CD14-positive monocyte (primary cell): ENCODE results near the gene MCF2L2. TPM values are rescaled to one million over a fixed set of nuclear protein-coding genes. Genes with fewer than 3 reads are reported as not detected.

Experiments used
- DNase-seq, 3 donors: peaks; one replicate each; pipeline ENCODE4 v3.0.0-alpha.2; 2011 to 2022
- H2AFZ ChIP-seq: 2 replicates; pipeline ENCODE4 v1.6.0; 2012; ENCODE audit warnings: mild to moderate bottlenecking, low read depth, low read length, inconsistent platforms; ENCODE audit not compliant: insufficient read depth, poor library complexity, severe bottlenecking
- H3K27ac ChIP-seq, 2 donors: 1 replicate in 1 of 2; 2 replicates in 1 of 2; pipeline ENCODE4 v1.5.1; 2012 to 2013; ENCODE audit warnings: low read length in 2 of 2, control low read depth in 1 of 2, inconsistent platforms in 1 of 2, low read depth in 1 of 2, mild to moderate bottlenecking in 1 of 2
- H3K27me3 ChIP-seq, 2 donors: one replicate each; pipeline versions ENCODE4 v1.6.0 to v1.6.1; 2011 to 2013; ENCODE audit warnings: low read length in 2 of 2; ENCODE audit not compliant: control insufficient read depth in 2 of 2, insufficient read depth in 2 of 2
- H3K36me3 ChIP-seq, 2 donors: replicated peaks in 1 of 2; 1 replicate in 1 of 2; 2 replicates in 1 of 2; pipeline versions ENCODE4 v1.5.1 to v1.6.1; 2012 to 2013; ENCODE audit warnings: low read length in 2 of 2, control low read depth in 1 of 2, inconsistent platforms in 1 of 2, mild to moderate bottlenecking in 1 of 2; ENCODE audit not compliant: insufficient read depth in 2 of 2, control insufficient read depth in 1 of 2
- H3K4me1 ChIP-seq, 2 donors: 1 replicate in 1 of 2; 2 replicates in 1 of 2; pipeline versions ENCODE4 v1.5.1 to v1.6.1; 2012 to 2013; ENCODE audit warnings: low read length in 2 of 2, control low read depth in 1 of 2, inconsistent platforms in 1 of 2, mild to moderate bottlenecking in 1 of 2, moderate library complexity in 1 of 2; ENCODE audit not compliant: insufficient read depth in 2 of 2, control insufficient read depth in 1 of 2
- H3K4me2 ChIP-seq: replicated peaks from 2 replicates; pipeline ENCODE3; 2012; ENCODE audit warnings: low read length, moderate library complexity, mild to moderate bottlenecking; ENCODE audit not compliant: poor library complexity, severe bottlenecking; ENCODE audit errors: extremely low read depth
- H3K4me3 ChIP-seq, 3 experiments: fragments of 200-600 bp in 1 of 3; sonication (generic) in 1 of 3; replicated peaks in 1 of 3; 1 replicate in 2 of 3; 2 replicates in 1 of 3; pipeline ENCODE4 v1.5.1; 2011 to 2013; ENCODE audit warnings: low read length in 3 of 3, mild to moderate bottlenecking in 3 of 3, control low read depth in 2 of 3, low read depth in 2 of 3, inconsistent platforms in 1 of 3, moderate library complexity in 1 of 3
- H3K79me2 ChIP-seq: 2 replicates; pipeline ENCODE4 v1.6.0; 2012; ENCODE audit warnings: mild to moderate bottlenecking, control low read depth, inconsistent platforms, low read length, moderate library complexity; ENCODE audit not compliant: insufficient read depth
- H3K9ac ChIP-seq: 2 replicates; pipeline ENCODE4 v1.6.0; 2017; ENCODE audit warnings: low read length, mild to moderate bottlenecking; ENCODE audit not compliant: insufficient read depth, poor library complexity, severe bottlenecking
- H3K9me3 ChIP-seq, 2 donors: replicated peaks in 1 of 2; 1 replicate in 1 of 2; 2 replicates in 1 of 2; pipeline versions ENCODE4 v1.5.1 to v1.6.1; 2012 to 2013; ENCODE audit warnings: low read length in 2 of 2, control low read depth in 1 of 2; ENCODE audit not compliant: control insufficient read depth in 1 of 2, insufficient read depth in 1 of 2
- H4K20me1 ChIP-seq: 2 replicates; pipeline ENCODE4 v1.6.0; 2012; ENCODE audit warnings: mild to moderate bottlenecking, low read length, control low read depth, moderate library complexity; ENCODE audit not compliant: insufficient read depth
- H3K27ac Mint-ChIP-seq, 7 donors: one replicate each; pipeline ENCODE4 v1.8.0; 2020; ENCODE audit warnings: mild to moderate bottlenecking in 7 of 7, mixed read lengths in 7 of 7, moderate library complexity in 6 of 7, inconsistent platforms in 2 of 7
- H3K27me3 Mint-ChIP-seq, 3 donors: one replicate each; pipeline ENCODE4 v1.8.0; 2021 to 2022; ENCODE audit warnings: low read depth in 3 of 3, mild to moderate bottlenecking in 3 of 3, mixed read lengths in 3 of 3, moderate library complexity in 3 of 3, inconsistent platforms in 1 of 3
- H3K36me3 Mint-ChIP-seq, 2 donors: one replicate each; pipeline ENCODE4 v1.8.0; 2020; ENCODE audit warnings: mixed read lengths in 2 of 2, inconsistent platforms in 1 of 2, mild to moderate bottlenecking in 1 of 2
- H3K4me1 Mint-ChIP-seq: one replicate; pipeline ENCODE4 v1.8.0; 2020; ENCODE audit warnings: mild to moderate bottlenecking, mixed read lengths
- H3K4me3 Mint-ChIP-seq, 2 donors: one replicate each; pipeline ENCODE4 v1.8.0; 2020; ENCODE audit warnings: mild to moderate bottlenecking in 2 of 2, mixed read lengths in 2 of 2, moderate library complexity in 1 of 2
- H3K9me3 Mint-ChIP-seq, 7 donors: one replicate each; pipeline ENCODE4 v1.8.0; 2020 to 2022; ENCODE audit warnings: mixed read lengths in 7 of 7, mild to moderate bottlenecking in 6 of 7, moderate library complexity in 6 of 7, inconsistent platforms in 2 of 7
- CTCF ChIP-seq: fragments of 200-600 bp; IDR thresholded peaks from one replicate; pipeline ENCODE4 v1.8.0; 2022; ENCODE audit warnings: antibody characterized with exemption, mild to moderate bottlenecking
- WGBS: methylation state at CpG from one replicate; pipeline ENCODE4 v1.1.5; 2013; ENCODE audit warnings: missing lambda C conversion rate; ENCODE audit not compliant: insufficient coverage; 5-methylcytosine and 5-hydroxymethylcytosine counted together
- intact Hi-C, 2 donors: fragments of 100-400 bp; cut with micrococcal nuclease; formaldehyde crosslinking; loops; one replicate each; pipeline versions ENCODE4 v1.15.0 to v1.15.1; 2023
- polyA plus RNA-seq, 3 donors: library from polyadenylated mRNA; depleted of rRNA in 1 of 3; unstranded in 2 of 3; stranded (reverse) in 1 of 3; fragments of 300-500 nt in 2 of 3; fragments of >200 nt in 1 of 3; fragmentation: Illumina TruSeq in 2 of 3; gene quantifications; 1 replicate in 2 of 3; 2 replicates in 1 of 3; pipeline ENCODE4 v1.2.3, GENCODE V29; 2012 to 2021

The MCF2L2 gene
- polyA plus RNA-seq, 3 donors = 0.01 to 0.13 TPM; not detected in 1

GRCh38 chr3:183156266-183156665, 272.2 kb downstream of the MCF2L2 start:
- Histone ChIP-seq H3K9ac (no peak overlapping the region), H3K4me2 (no peak overlapping the region), H4K20me1 (no peaks in the 10 kb centered on the region), H3K27me3 (no peaks in the 10 kb centered on the region), H3K4me1 (peaks cover 0 to 2% of the 10 kb centered on the region in 2 donors), H3K9me3 (no peaks in the 10 kb centered on the region), H3K27ac (no peak overlapping the region), H3K4me3 (no peak overlapping the region), H3K79me2 (no peaks in the 10 kb centered on the region), H3K36me3 (no peaks in the 10 kb centered on the region), H2AFZ (no peak overlapping the region)
- intact Hi-C loops = no loop called here
- TF ChIP-seq CTCF = no peak
- Mint-ChIP-seq H3K27ac (no peak overlapping the region), H3K4me1 (peaks cover 6% of the 10 kb centered on the region), H3K4me3 (no peak overlapping the region), H3K9me3 (no peaks in the 10 kb centered on the region), H3K27me3 (peaks cover 0 to 3% (median 0%) of the 10 kb centered on the region in 3 donors), H3K36me3 (no peaks in the 10 kb centered on the region)
- 75% methylated on average over 2 of the region's 5 CpGs for WGBS
- DNase-seq = no peak

GRCh38 chr3:183155499-183155898, 272.9 kb downstream of the MCF2L2 start:
- peaks cover 6% of the 10 kb centered on the region for H3K4me1 Mint-ChIP-seq
- H3K4me1 ChIP-seq = peaks cover 0 to 2% of the 10 kb centered on the region in 2 donors
- no peak overlapping the region for H3K27ac ChIP-seq
- DNase-seq = no peak
- peaks cover 0 to 3% (median 0%) of the 10 kb centered on the region in 3 donors for H3K27me3 Mint-ChIP-seq
- no peak overlapping the region for H3K4me2 ChIP-seq
- no peak overlapping the region for H3K4me3 ChIP-seq
- no peak overlapping the region for H3K9ac ChIP-seq
- H3K79me2 ChIP-seq = no peaks in the 10 kb centered on the region
- no peaks in the 10 kb centered on the region for H4K20me1 ChIP-seq
- TF ChIP-seq CTCF = no peak
- H3K27ac Mint-ChIP-seq = no peak overlapping the region
- intact Hi-C loops = no loop called here
- no peaks in the 10 kb centered on the region for H3K36me3 ChIP-seq
- H2AFZ ChIP-seq = no peak overlapping the region
- H3K9me3 ChIP-seq = no peaks in the 10 kb centered on the region
- H3K27me3 ChIP-seq = no peaks in the 10 kb centered on the region
- H3K4me3 Mint-ChIP-seq = no peak overlapping the region
- H3K9me3 Mint-ChIP-seq = no peaks in the 10 kb centered on the region
- H3K36me3 Mint-ChIP-seq = no peaks in the 10 kb centered on the region
- WGBS = 100% methylated on average over 4 of the region's 4 CpGs
